GM12875 (cell line): ENCODE data around the gene TSG101.

ENCODE experiments used
- H3K4me3 ChIP-seq: one replicate; pipeline ENCODE4 v1.5.1; 2011; ENCODE audit warnings: low read depth, low read length, control low read depth
- CTCF ChIP-seq: IDR thresholded peaks from 2 replicates; pipeline ENCODE4 v1.5.1; 2011; ENCODE audit warnings: low read depth, mild to moderate bottlenecking, control low read depth, inconsistent platforms, low read length, moderate library complexity, borderline replicate concordance; ENCODE audit not compliant: insufficient read depth

TSG101 gene

GRCh38 chr11:18526521-18527296 lies at the start of gene TSG101:
TSS of gene TSG101 (minus strand) at chr11:18526942. CDS start at chr11:18526816, 126 bp downstream.
- peak within 1 kb of the TSS; percentile 96 for H3K4me3 ChIP-seq
- TF ChIP-seq CTCF = no peak

GRCh38 chr11:18575361-18575760 lies 48.6 kb upstream of the TSG101 start:
- TF ChIP-seq CTCF = no peak
- no peak overlapping the region for H3K4me3 ChIP-seq

DNA sequence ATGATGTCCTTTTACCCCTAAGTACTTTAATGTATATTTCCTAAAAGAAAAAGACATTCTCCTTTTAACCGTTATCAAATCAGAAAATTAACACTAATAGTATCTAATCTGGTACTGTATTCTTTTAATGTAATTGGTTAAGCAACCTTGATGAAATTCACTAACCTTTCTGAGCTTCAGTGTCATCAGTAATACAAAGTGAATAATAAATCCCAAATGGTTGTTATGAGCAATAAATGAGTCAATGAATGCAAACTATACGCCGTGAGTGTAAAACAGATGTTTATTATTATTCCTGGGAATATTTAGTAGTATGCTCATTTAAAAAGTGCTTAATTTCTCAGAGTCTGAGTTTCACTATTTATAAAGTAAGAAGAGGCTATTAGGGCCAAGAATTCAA lies 40.3 kb upstream of the TSG101 start:
- no peak overlapping the region for H3K4me3 ChIP-seq
- TF ChIP-seq CTCF = no peak

DNA sequence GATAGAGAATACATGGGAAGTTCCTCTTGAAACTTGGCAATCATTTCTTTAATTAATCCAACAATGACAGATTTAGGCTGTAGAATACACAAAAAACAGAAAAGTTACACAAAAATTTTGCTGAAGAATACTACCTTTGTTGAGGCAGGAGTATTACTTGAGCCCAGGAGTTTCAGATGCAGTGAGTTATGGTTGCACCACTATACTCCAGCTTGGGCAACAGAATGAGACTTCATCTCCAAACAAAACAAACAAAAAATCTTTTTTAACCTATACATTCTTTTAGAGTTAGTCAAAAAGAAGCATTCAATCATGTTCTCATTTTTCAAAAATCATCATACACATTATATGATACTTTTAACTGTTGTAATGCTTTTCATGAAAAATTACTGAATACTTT lies 39.7 kb upstream of the TSG101 start:
- no peak for TF ChIP-seq CTCF
- H3K4me3 ChIP-seq = no peak overlapping the region

- no peak for TF ChIP-seq CTCF
- no peak overlapping the region for H3K4me3 ChIP-seq
Observed at GRCh38 chr11:18564149-18564548, 37.4 kb upstream of the TSG101 start.

DNA sequence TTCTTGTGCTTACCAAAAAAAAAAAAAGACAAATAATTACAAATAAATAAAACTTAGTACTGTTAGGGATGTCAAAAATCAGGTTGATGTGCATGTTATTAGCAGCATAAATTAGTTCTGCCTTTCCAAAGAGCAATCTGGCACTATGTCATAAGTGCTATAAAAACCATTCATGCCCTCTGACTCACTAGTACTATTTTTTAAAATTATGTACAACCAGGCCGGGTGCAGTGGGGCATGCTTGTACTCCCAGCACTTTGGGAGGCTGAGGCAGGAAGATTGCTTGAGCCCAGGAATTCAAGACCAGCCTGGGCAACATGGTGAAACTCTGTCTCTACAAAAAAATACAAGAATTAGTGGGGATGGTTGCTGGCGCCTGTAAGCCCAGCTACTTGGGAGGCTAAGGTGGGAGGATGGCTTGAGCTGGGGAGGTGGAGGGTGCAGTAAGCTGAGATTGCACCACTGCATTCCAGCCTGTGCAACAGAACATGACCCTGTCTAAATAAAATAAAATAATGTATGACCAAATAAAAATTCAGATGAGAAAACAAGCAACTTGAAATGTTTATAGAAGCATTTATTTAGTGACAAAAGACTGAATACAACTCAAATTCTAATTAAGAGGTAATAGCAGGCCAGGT lies 36.5 kb upstream of the TSG101 start:
- no peak for TF ChIP-seq CTCF
- no peak overlapping the region for H3K4me3 ChIP-seq

DNA sequence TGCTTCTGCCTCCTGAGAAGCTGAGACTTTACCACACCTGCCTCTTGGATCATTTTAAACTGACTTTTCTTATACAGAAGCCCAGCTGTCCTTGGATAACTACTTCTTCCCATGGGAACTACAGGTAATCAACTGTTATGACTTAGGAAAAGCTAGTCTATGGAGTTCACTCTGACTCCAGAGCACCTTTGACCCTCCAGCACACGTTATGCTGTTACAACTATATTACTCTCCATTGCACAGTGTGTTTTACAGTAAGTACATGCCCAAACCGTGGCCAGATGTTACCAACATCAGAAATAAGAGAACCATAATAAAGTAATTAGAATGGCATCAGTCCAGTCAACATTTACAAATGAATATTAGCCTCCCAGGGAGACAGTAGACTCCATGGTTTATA lies 21.3 kb upstream of the TSG101 start:
- TF ChIP-seq CTCF = no peak
- no peak overlapping the region for H3K4me3 ChIP-seq
